MM.1S (cell line): ENCODE measurements around the gene CUL1.
A peak's percentile ranks its signal among the peaks of the same experiment; 100 is the strongest.
"Not testable (repeated sequence)": the region's sequence is repeated elsewhere in the genome, so short reads cannot be mapped to it uniquely, and the experiment has no call there.

Experiments
- DNase-seq: peaks from one replicate; pipeline ENCODE4 v3.0.0-alpha.2; 2015
- H2AFZ ChIP-seq: fragments of 300-600 bp; sonication (generic); 2 replicates; pipeline ENCODE4 v1.6.0; 2016; ENCODE audit warnings: antibody characterized with exemption, low read length
- H3F3A ChIP-seq: fragments of 300-600 bp; sonication (generic); 2 replicates; pipeline ENCODE4 v1.6.1; 2016; ENCODE audit warnings: mild to moderate bottlenecking, antibody characterized with exemption, low read length, moderate library complexity, mixed read lengths; ENCODE audit not compliant: insufficient read depth
- H3K27ac ChIP-seq: fragments of 300-600 bp; sonication (generic); 2 replicates; pipeline ENCODE4 v1.5.1; 2016; ENCODE audit warnings: mild to moderate bottlenecking, low read length
- H3K27me3 ChIP-seq: fragments of 300-600 bp; sonication (generic); replicated peaks from 2 replicates; pipeline ENCODE4 v1.6.0; 2016; ENCODE audit warnings: low read length; ENCODE audit not compliant: insufficient read depth
- H3K36me3 ChIP-seq: fragments of 300-600 bp; sonication (generic); replicated peaks from 2 replicates; pipeline ENCODE4 v1.6.1; 2016; ENCODE audit warnings: mild to moderate bottlenecking, low read length, mixed read lengths; ENCODE audit not compliant: insufficient read depth
- H3K4me1 ChIP-seq: fragments of 300-600 bp; sonication (generic); 2 replicates; pipeline ENCODE4 v1.6.1; 2016; ENCODE audit warnings: low read length, mixed read lengths
- H3K4me2 ChIP-seq: fragments of 300-600 bp; sonication (generic); 2 replicates; pipeline ENCODE4 v1.6.0; 2016; ENCODE audit warnings: low read depth, low read length
- H3K4me3 ChIP-seq: fragments of 300-600 bp; sonication (generic); 2 replicates; pipeline ENCODE4 v1.5.1; 2016; ENCODE audit warnings: low read length, mixed read lengths
- H3K79me2 ChIP-seq: fragments of 300-600 bp; sonication (generic); 2 replicates; pipeline ENCODE4 v1.6.1; 2016; ENCODE audit warnings: mixed run types, low read length, mixed read lengths
- H3K9ac ChIP-seq: fragments of 300-600 bp; sonication (generic); 2 replicates; pipeline ENCODE4 v1.6.1; 2016; ENCODE audit warnings: low read length, mixed read lengths
- H3K9me2 ChIP-seq: fragments of 300-600 bp; sonication (generic); replicated peaks from 2 replicates; pipeline ENCODE4 v1.6.1; 2016; ENCODE audit warnings: mild to moderate bottlenecking, low read length, mixed read lengths; ENCODE audit not compliant: insufficient read depth
- H3K9me3 ChIP-seq: fragments of 300-600 bp; sonication (generic); replicated peaks from 2 replicates; pipeline ENCODE4 v1.6.1; 2016; ENCODE audit warnings: mild to moderate bottlenecking, low read length, mixed read lengths; ENCODE audit not compliant: insufficient read depth
- H4K20me1 ChIP-seq: fragments of 300-600 bp; sonication (generic); 2 replicates; pipeline ENCODE4 v1.6.1; 2016; ENCODE audit warnings: mild to moderate bottlenecking, low read length, moderate library complexity, mixed read lengths; ENCODE audit not compliant: insufficient read depth
- CTCF ChIP-seq: fragments of 300-600 bp; sonication (generic); IDR thresholded peaks from 2 replicates; pipeline ENCODE4 v1.5.1; 2016; ENCODE audit warnings: antibody characterized with exemption, low read length, mixed read lengths
- EZH2 ChIP-seq: fragments of 300-600 bp; sonication (generic); optimal IDR thresholded peaks from 2 replicates; pipeline ENCODE3; 2017; ENCODE audit warnings: low read depth, mild to moderate bottlenecking, antibody characterized with exemption, low read length, mixed read lengths
- EZH2phosphoT487 ChIP-seq: fragments of 300-600 bp; sonication (generic); IDR thresholded peaks from 2 replicates; pipeline ENCODE4 v1.6.1; 2018; ENCODE audit warnings: antibody characterized with exemption, low read length

Gene CUL1

GRCh38 chr7:148706368-148706767 is 7.7 kb downstream of the CUL1 start:
- Histone ChIP-seq H3K27me3 (no peaks in the 10 kb centered on the region), H3K9me2 (no peaks in the 10 kb centered on the region), H3F3A (peaks cover 31% of the 10 kb centered on the region), H4K20me1 (peaks cover 65% of the 10 kb centered on the region), H3K9me3 (no peaks in the 10 kb centered on the region), H3K4me1 (peaks cover 87% of the 10 kb centered on the region), H2AFZ (no peak overlapping the region), H3K4me3 (no peak overlapping the region), H3K36me3 (no peaks in the 10 kb centered on the region), H3K79me2 (peaks cover 100% of the 10 kb centered on the region), H3K27ac (no peak overlapping the region), H3K9ac (no peak overlapping the region), H3K4me2 (no peak overlapping the region)
- no peak for DNase-seq
- no peak for TF ChIP-seq EZH2phosphoT487
- no peak for TF ChIP-seq CTCF
- no peak for TF ChIP-seq EZH2

GRCh38 chr7:148708026-148708885 is 9.6 kb downstream of the CUL1 start:
- H3K4me1 ChIP-seq = peaks cover 87% of the 10 kb centered on the region
- H3K4me3 ChIP-seq = no peak overlapping the region
- H4K20me1 ChIP-seq = peaks cover 46% of the 10 kb centered on the region
- H3K27me3 ChIP-seq = no peaks in the 10 kb centered on the region
- no peak overlapping the region for H3K9ac ChIP-seq
- no peaks in the 10 kb centered on the region for H3K36me3 ChIP-seq
- H3K4me2 ChIP-seq = peak overlapping the region; percentile 11; the same call in 1 of the 2 replicates
- no peak overlapping the region for H2AFZ ChIP-seq
- H3K27ac ChIP-seq = peak overlapping the region; percentile 37; the same call in 1 of the 2 replicates
- H3F3A ChIP-seq = peaks cover 50% of the 10 kb centered on the region
- H3K79me2 ChIP-seq = peaks cover 99% of the 10 kb centered on the region
- TF ChIP-seq EZH2 (no peak), CTCF (no peak), EZH2phosphoT487 (no peak)
- H3K9me3 ChIP-seq = no peaks in the 10 kb centered on the region
- H3K9me2 ChIP-seq = no peaks in the 10 kb centered on the region
- DNase-seq = peak; percentile 55

- Histone ChIP-seq H3K9me3 (no peaks in the 10 kb centered on the region), H3K4me3 (no peak overlapping the region), H3K27me3 (no peaks in the 10 kb centered on the region), H3K9me2 (no peaks in the 10 kb centered on the region), H4K20me1 (peaks cover 41% of the 10 kb centered on the region), H3K4me2 (no peak overlapping the region; the same call in 1 of the 2 replicates), H3F3A (peaks cover 57% of the 10 kb centered on the region), H3K4me1 (peaks cover 89% of the 10 kb centered on the region), H3K79me2 (peaks cover 99% of the 10 kb centered on the region), H3K9ac (no peak overlapping the region), H3K36me3 (no peaks in the 10 kb centered on the region), H3K27ac (no peak overlapping the region), H2AFZ (no peak overlapping the region)
- no peak for DNase-seq
- no peak for TF ChIP-seq EZH2
- TF ChIP-seq CTCF = no peak
Observed at GRCh38 chr7:148709014-148709413, 10.3 kb downstream of the CUL1 start.

- Histone ChIP-seq H3K4me1 (peaks cover 91% of the 10 kb centered on the region), H3K4me2 (peak overlapping the region; percentile 65), H3F3A (peaks cover 71% of the 10 kb centered on the region), H3K27ac (peak overlapping the region; percentile 88; the same call in 1 of the 2 replicates), H3K79me2 (peaks cover 99% of the 10 kb centered on the region), H4K20me1 (peaks cover 31% of the 10 kb centered on the region)
- H3K9ac ChIP-seq, H2AFZ ChIP-seq, DNase-seq, H3K9me3 ChIP-seq, H3K4me3 ChIP-seq, H3K27me3 ChIP-seq, H3K36me3 ChIP-seq, H3K9me2 ChIP-seq: not testable (repeated sequence)
Observed at GRCh38 chr7:148710426-148710825, 11.7 kb downstream of the CUL1 start.
